ENCODE data around the gene ARMH2. TPM values are rescaled to one million over a fixed set of nuclear protein-coding genes. Genes with fewer than 3 reads are reported as not detected.
"Not testable (repeated sequence)": the region's sequence is repeated elsewhere in the genome, so short reads cannot be mapped to it uniquely, and the experiment has no call there.

ARMH2 gene
- total and polyA plus RNA-seq, 3 experiments from 2014 or later: 0.55 to 0.78 TPM; not detected in 1

GRCh38 chr6:24752917-24753492 lies 45.7 kb downstream of the ARMH2 start:
- Histone ChIP-seq H3K27ac (ENCODE audit: low read depth, low read length) (no peak overlapping the region), H3K4me1 (ENCODE audit: insufficient read depth, low read length) (no peaks in the 10 kb centered on the region), H3K4me3 (ENCODE audit: low read length) (no peak overlapping the region), H3K36me3 (ENCODE audit: insufficient read depth, low read length) (no peaks in the 10 kb centered on the region), H3K27me3 (ENCODE audit: insufficient read depth, low read length, poor library complexity, severe bottlenecking) (no peaks in the 10 kb centered on the region), H3K9me3 (ENCODE audit: low read length) (no peaks in the 10 kb centered on the region)
- CTCF ChIA-PET: no interaction called here
- H3K4me3 Mint-ChIP-seq: no peak overlapping the region
- peaks cover 0 to 4% (median 0%) of the 10 kb centered on the region in 5 donors for H3K9me3 Mint-ChIP-seq
- no peak for DNase-seq
- peaks cover 0 to 10% of the 10 kb centered on the region in 2 donors for H3K27me3 Mint-ChIP-seq
- POLR2A ChIA-PET: no interaction called here
- H3K27ac Mint-ChIP-seq: peak overlapping the region in 2 of 8 donors; percentile 3 to 83
- peaks cover 0 to 8% (median 0%) of the 10 kb centered on the region in 3 donors for H3K36me3 Mint-ChIP-seq
- no peaks in the 10 kb centered on the region for H3K4me1 Mint-ChIP-seq

- no peaks in the 10 kb centered on the region for H3K27me3 ChIP-seq (ENCODE audit: insufficient read depth, low read length, poor library complexity, severe bottlenecking)
- ChIA-PET POLR2A (no interaction called here), CTCF (no interaction called here)
- Mint-ChIP-seq H3K9me3 (peaks cover 0 to 4% (median 0%) of the 10 kb centered on the region in 5 donors), H3K4me1 (no peaks in the 10 kb centered on the region), H3K36me3 (peaks cover 0 to 8% (median 0%) of the 10 kb centered on the region in 3 donors), H3K4me3 (no peak overlapping the region), H3K27me3 (peaks cover 0 to 11% of the 10 kb centered on the region in 2 donors), H3K27ac (peak overlapping the region in 2 of 8 donors; percentile 3 to 83)
- no peaks in the 10 kb centered on the region for H3K9me3 ChIP-seq (ENCODE audit: low read length)
- no peak overlapping the region for H3K4me3 ChIP-seq (ENCODE audit: low read length)
- H3K4me1 ChIP-seq (ENCODE audit: insufficient read depth, low read length): no peaks in the 10 kb centered on the region
- no peaks in the 10 kb centered on the region for H3K36me3 ChIP-seq (ENCODE audit: insufficient read depth, low read length)
- H3K27ac ChIP-seq (ENCODE audit: low read depth, low read length): no peak overlapping the region
- DNase-seq: no peak
Observed at GRCh38 chr6:24752503-24752902, 46.2 kb downstream of the ARMH2 start.

GRCh38 chr6:24750878-24751277 lies 47.8 kb downstream of the ARMH2 start:
- H3K36me3 Mint-ChIP-seq; H3K9me3 ChIP-seq (ENCODE audit: low read length); H3K27ac Mint-ChIP-seq; H3K4me1 Mint-ChIP-seq; CTCF ChIA-PET; H3K36me3 ChIP-seq (ENCODE audit: insufficient read depth, low read length); H3K9me3 Mint-ChIP-seq; POLR2A ChIA-PET; H3K27me3 ChIP-seq (ENCODE audit: insufficient read depth, low read length, poor library complexity, severe bottlenecking); DNase-seq; H3K4me3 Mint-ChIP-seq; H3K4me1 ChIP-seq (ENCODE audit: insufficient read depth, low read length); H3K27ac ChIP-seq (ENCODE audit: low read depth, low read length); H3K4me3 ChIP-seq (ENCODE audit: low read length): not testable (repeated sequence)
- peaks cover 0 to 11% of the 10 kb centered on the region in 2 donors for H3K27me3 Mint-ChIP-seq

- Histone ChIP-seq H3K27ac (ENCODE audit: low read depth, low read length) (no peak overlapping the region), H3K27me3 (ENCODE audit: insufficient read depth, low read length, poor library complexity, severe bottlenecking) (no peaks in the 10 kb centered on the region), H3K9me3 (ENCODE audit: low read length) (no peaks in the 10 kb centered on the region), H3K36me3 (ENCODE audit: insufficient read depth, low read length) (no peaks in the 10 kb centered on the region), H3K4me1 (ENCODE audit: insufficient read depth, low read length) (no peaks in the 10 kb centered on the region), H3K4me3 (ENCODE audit: low read length) (no peak overlapping the region)
- peaks cover 0 to 7% (median 0%) of the 10 kb centered on the region in 3 donors for H3K36me3 Mint-ChIP-seq
- no peak overlapping the region for H3K4me3 Mint-ChIP-seq
- DNase-seq: no peak
- H3K27me3 Mint-ChIP-seq: peaks cover 0 to 11% of the 10 kb centered on the region in 2 donors
- POLR2A ChIA-PET: no interaction called here
- H3K9me3 Mint-ChIP-seq: peaks cover 0 to 3% (median 0%) of the 10 kb centered on the region in 5 donors
- no peak overlapping the region for H3K27ac Mint-ChIP-seq
- H3K4me1 Mint-ChIP-seq: no peaks in the 10 kb centered on the region
- CTCF ChIA-PET: interaction anchor here (0.7 kb wide), 1 partner anchor 425 kb away, joined by 3 read pairs; no protein-coding TSS in a partner anchor
Observed at GRCh38 chr6:24749297-24749696, 49.4 kb downstream of the ARMH2 start.

Other genes with a start within 250 kb of the ARMH2 start
- under 1 TPM; 0.07 to 0.09 TPM for gene KIAA0319, start 152.7 kb downstream of the ARMH2 start, total RNA-seq
- gene KIAA0319, start 152.7 kb downstream of the ARMH2 start, polyA plus RNA-seq: not detected
- 10 to 100 TPM; 49.8 to 50.6 TPM for gene TDP2, start 132.0 kb downstream of the ARMH2 start, total RNA-seq
- 46.1 TPM for gene TDP2, start 132.0 kb downstream of the ARMH2 start, polyA plus RNA-seq
- gene ACOT13, start 131.8 kb downstream of the ARMH2 start, total RNA-seq: 10 to 100 TPM; 19.6 to 25.3 TPM
- 17.0 TPM for gene ACOT13, start 131.8 kb downstream of the ARMH2 start, polyA plus RNA-seq
- 10 to 100 TPM; 95.1 to 95.6 TPM for gene C6orf62, start 79.8 kb downstream of the ARMH2 start, total RNA-seq
- gene C6orf62, start 79.8 kb downstream of the ARMH2 start, polyA plus RNA-seq: 120 TPM
- 10 to 100 TPM; 65.8 to 67.0 TPM for gene GMNN, start 24.0 kb downstream of the ARMH2 start, total RNA-seq
- gene GMNN, start 24.0 kb downstream of the ARMH2 start, polyA plus RNA-seq: 6.8 TPM
- gene RIPOR2, start 137.0 kb upstream of the ARMH2 start, total RNA-seq: 10 to 100 TPM; 54.4 to 58.2 TPM
- gene RIPOR2, start 137.0 kb upstream of the ARMH2 start, polyA plus RNA-seq: 427 TPM